Lower lobe of right lung (tissue), 2 donors: Measurements from ENCODE around the gene PARP12. TPM values are rescaled to one million over a fixed set of nuclear protein-coding genes. Genes with fewer than 3 reads are reported as not detected.

ENCODE experiments used
- ATAC-seq, 2 donors: fragments of 200-7000 bp; cut with Tn5 transposase; one replicate each; pipeline ENCODE4 v1.9.1; 2020 to 2022; ENCODE audit warnings: mild to moderate bottlenecking in 2 of 2, moderate library complexity in 2 of 2
- DNase-seq: peaks from one replicate; pipeline ENCODE4 v3.0.0-alpha.2; 2020
- H3K27ac ChIP-seq: fragments of 200-600 bp; one replicate; pipeline ENCODE4 v1.8.0; 2022
- H3K27me3 ChIP-seq: fragments of 200-600 bp; one replicate; pipeline ENCODE4 v1.8.0; 2022; ENCODE audit warnings: low read depth
- H3K36me3 ChIP-seq: fragments of 200-600 bp; one replicate; pipeline ENCODE4 v1.8.0; 2022; ENCODE audit warnings: mild to moderate bottlenecking
- H3K4me1 ChIP-seq: fragments of 200-600 bp; one replicate; pipeline ENCODE4 v1.8.0; 2022
- H3K4me3 ChIP-seq: fragments of 200-600 bp; one replicate; pipeline ENCODE4 v1.8.0; 2022; ENCODE audit warnings: mild to moderate bottlenecking
- H3K9me3 ChIP-seq: fragments of 200-600 bp; one replicate; pipeline ENCODE4 v1.8.0; 2022
- intact Hi-C: fragments of 100-400 bp; cut with DNase I; formaldehyde crosslinking; loops from one replicate; pipeline ENCODE4 v1.11.0; 2022
- total RNA-seq: library from RNA; stranded (reverse); fragmentation: NEBNext Ultra II Directional; extraction: Animal tissue kit (Norgen Biotek cat#: 25700); gene quantifications from one replicate; pipeline ENCODE4 v1.2.1, GENCODE V29; 2021
- TF ChIP-seq, protein P1 (sequence below): fragments of 200-600 bp; IDR thresholded peaks from one replicate; pipeline ENCODE4 v1.8.0; 2022; ENCODE audit warnings: antibody characterized with exemption, mild to moderate bottlenecking
- donor health status: DM: no; HTN: yes; CAD: no; lungs with severe emphysema.

The PARP12 gene
- total RNA-seq, 1 donor from 2014 or later: 122 TPM

DNA sequence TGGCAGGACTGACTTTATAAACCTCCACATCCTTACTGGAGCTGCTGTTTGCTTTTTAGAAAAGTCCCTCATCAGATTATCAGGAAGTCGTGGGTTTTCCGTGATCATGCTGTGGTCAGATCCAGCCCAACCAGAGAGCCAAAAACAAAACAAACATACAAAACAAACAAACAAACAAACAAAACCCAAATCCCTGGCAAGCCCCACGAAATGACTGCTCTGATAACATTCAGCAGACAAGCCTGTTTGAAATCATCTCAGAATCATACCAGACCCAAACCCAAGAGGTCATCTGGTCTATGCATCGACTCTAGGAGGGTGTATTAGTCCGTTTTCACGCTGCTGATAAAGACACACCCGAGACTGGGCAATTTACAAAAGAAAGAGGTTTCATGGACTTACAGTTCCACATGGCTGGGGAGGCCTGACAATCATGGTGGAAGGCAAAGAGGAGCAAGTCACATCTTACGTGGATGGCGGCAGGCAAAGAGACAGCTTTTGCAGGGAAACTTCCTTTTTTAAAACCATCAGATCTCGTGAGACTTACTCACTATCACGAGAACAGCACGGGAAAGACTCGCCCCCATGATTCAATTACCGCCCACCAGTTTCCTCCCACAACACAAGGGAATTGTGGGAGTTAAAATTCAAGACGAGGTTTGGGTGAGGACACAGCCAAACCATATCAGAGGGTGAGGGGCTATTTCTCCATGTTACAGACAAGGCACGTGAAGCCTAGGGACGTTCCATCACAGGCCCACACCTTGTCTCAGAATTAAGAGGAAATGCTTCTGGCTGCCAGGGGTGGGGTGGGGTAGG is 85.7 kb downstream of the PARP12 start:
- no peaks in the 10 kb centered on the region for H3K9me3 ChIP-seq
- no peaks in the 10 kb centered on the region for H3K36me3 ChIP-seq
- H3K27ac ChIP-seq: no peak overlapping the region
- H3K27me3 ChIP-seq: no peaks in the 10 kb centered on the region
- no peaks in the 10 kb centered on the region for H3K4me1 ChIP-seq
- no peak overlapping the region for H3K4me3 ChIP-seq
- DNase-seq (no peak), ATAC-seq (no peak)
- intact Hi-C loops: no loop called here
- TF ChIP-seq, protein P1, sequence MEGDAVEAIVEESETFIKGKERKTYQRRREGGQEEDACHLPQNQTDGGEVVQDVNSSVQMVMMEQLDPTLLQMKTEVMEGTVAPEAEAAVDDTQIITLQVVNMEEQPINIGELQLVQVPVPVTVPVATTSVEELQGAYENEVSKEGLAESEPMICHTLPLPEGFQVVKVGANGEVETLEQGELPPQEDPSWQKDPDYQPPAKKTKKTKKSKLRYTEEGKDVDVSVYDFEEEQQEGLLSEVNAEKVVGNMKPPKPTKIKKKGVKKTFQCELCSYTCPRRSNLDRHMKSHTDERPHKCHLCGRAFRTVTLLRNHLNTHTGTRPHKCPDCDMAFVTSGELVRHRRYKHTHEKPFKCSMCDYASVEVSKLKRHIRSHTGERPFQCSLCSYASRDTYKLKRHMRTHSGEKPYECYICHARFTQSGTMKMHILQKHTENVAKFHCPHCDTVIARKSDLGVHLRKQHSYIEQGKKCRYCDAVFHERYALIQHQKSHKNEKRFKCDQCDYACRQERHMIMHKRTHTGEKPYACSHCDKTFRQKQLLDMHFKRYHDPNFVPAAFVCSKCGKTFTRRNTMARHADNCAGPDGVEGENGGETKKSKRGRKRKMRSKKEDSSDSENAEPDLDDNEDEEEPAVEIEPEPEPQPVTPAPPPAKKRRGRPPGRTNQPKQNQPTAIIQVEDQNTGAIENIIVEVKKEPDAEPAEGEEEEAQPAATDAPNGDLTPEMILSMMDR: no peak

DNA sequence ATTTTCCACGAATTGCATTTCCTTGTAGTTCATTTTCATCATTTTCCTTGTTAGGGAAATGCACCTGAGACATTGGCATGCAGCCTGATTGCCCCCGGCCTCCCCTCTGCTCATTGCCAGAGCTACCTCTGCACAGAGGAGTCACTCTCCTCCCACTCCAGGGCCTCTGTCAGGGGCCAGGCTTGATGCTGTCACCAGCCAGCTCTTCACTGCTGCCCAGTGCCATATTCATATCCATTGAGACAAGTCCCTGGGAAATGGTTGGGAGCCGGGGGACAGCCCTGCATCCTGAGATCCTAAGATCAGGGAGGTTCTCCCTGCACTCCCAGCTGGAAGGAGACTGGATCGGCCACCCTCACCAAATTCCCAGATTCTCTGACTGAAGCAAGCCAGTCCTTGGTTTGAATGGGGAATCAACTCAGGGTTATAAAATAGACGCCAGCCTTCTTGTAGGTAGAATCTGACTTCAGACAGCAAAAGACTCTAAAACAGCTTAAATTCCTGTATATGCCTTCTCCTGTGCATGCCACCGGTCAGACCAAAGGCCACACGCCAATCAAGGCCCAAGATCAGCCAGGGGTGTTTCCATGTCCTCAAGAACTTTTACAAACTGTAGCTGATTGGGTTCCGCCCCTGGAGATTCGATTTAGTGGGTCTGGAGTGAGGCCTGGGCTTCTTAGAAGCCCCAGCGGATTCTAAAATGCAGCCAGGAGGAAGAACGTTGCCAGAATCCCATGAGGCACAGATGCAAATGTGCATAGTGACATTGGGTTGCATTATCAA is 86.5 kb downstream of the PARP12 start:
- no peaks in the 10 kb centered on the region for H3K27me3 ChIP-seq
- ATAC-seq: no peak
- H3K27ac ChIP-seq: no peak overlapping the region
- TF ChIP-seq, protein P1: no peak
- intact Hi-C loops: no loop called here
- H3K36me3 ChIP-seq: no peaks in the 10 kb centered on the region
- no peak for DNase-seq
- no peak overlapping the region for H3K4me3 ChIP-seq
- H3K4me1 ChIP-seq: no peaks in the 10 kb centered on the region
- H3K9me3 ChIP-seq: no peaks in the 10 kb centered on the region

DNA sequence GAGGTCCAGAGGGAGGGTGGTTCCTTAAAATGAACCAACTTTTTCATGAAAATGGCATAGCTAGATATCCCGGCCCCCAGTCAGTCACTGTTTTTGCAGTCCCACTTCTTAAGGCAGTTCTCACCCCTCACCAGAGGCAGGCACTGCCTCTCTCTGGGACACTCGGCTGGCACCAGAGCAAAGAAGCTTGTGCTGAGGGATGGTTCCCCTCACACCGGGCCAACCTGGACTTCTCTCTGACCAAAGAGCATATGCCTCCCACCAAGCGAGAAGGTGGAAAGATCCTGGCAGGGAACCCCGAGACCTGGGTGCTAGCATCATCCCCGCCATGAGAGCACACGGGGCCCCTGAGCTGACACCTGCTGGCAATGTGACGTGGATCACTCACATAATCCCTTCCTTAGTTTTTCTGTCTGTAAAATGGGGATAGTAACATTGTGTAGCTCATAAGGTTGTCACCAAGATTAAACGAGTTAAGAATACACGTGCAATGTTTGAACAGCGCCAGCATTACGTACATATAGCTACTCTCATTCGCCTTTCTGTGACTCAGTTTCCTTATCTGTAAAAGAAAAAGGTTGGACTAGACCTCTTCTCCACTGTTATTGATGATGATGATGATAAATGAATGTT is 88.5 kb downstream of the PARP12 start:
- DNase-seq (no peak), ATAC-seq (no peak)
- H3K4me3 ChIP-seq: no peak overlapping the region
- H3K27me3 ChIP-seq: no peaks in the 10 kb centered on the region
- H3K27ac ChIP-seq: no peak overlapping the region
- TF ChIP-seq, protein P1: no peak
- no peaks in the 10 kb centered on the region for H3K9me3 ChIP-seq
- peaks cover 5% of the 10 kb centered on the region for H3K36me3 ChIP-seq
- intact Hi-C loops: no loop called here
- H3K4me1 ChIP-seq: no peaks in the 10 kb centered on the region

Other genes starting within 250 kb of the PARP12 start
- gene TBXAS1, start 233.7 kb downstream of the PARP12 start, total RNA-seq: 92.6 TPM
- gene KDM7A, start 114.0 kb upstream of the PARP12 start, total RNA-seq: 17.9 TPM